Ishikawa (cell line): ENCODE measurements around the gene EPHA8.

ENCODE experiments used
- CEBPB ChIP-seq: IDR thresholded peaks from 2 replicates; pipeline ENCODE4 v1.6.1; 2012
- FOXM1 ChIP-seq: IDR thresholded peaks from 2 replicates; pipeline ENCODE4 v1.6.1; 2012; ENCODE audit warnings: low read depth, borderline replicate concordance
- REST ChIP-seq: IDR thresholded peaks from 2 replicates; pipeline ENCODE4 v1.6.1; 2012; ENCODE audit warnings: low read depth, mild to moderate bottlenecking
- YY1 ChIP-seq: IDR thresholded peaks from 2 replicates; pipeline ENCODE4 v1.6.1; 2012; ENCODE audit warnings: low read depth
- TF ChIP-seq, protein P1 (sequence below): IDR thresholded peaks from 2 replicates; pipeline ENCODE4 v1.6.1; 2012

DNA sequence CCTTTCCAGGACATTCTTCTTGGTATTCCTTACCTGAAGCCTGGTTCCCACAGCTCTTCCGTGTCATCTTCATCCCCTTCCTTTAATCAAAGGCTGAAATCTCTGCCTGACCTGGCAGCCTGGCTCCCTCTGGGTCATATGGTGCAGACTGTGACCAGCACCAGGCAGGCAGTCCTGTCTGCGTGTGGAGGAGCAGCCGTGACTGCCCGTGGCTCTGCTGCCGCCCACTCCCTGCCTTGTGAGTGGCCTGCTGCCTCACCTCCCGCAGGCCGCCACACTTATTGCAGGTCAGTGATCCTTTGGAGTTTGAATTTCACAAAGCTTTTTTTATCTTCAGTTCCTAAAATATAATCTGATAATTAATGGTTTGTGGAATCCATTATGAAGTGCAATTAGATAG is 36.2 kb upstream of the EPHA8 start:
- TF ChIP-seq, protein P1, sequence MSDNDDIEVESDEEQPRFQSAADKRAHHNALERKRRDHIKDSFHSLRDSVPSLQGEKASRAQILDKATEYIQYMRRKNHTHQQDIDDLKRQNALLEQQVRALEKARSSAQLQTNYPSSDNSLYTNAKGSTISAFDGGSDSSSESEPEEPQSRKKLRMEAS: no peak
- TF ChIP-seq CEBPB (no peak), YY1 (no peak), REST (no peak), FOXM1 (no peak)
